Tibial nerve (tissue), 4 donors: ENCODE measurements around the gene APBB1. TPM values are rescaled to one million over a fixed set of nuclear protein-coding genes. Genes with fewer than 3 reads are reported as not detected.

ENCODE experiments used
- DNase-seq, 2 donors: peaks; one replicate each; pipeline ENCODE4 v3.0.0-alpha.2; 2019; ENCODE audit warnings: low spot score in 2 of 2
- H3K27ac ChIP-seq, 4 donors: fragments of 200-600 bp; sonication (generic) in 3 of 4; one replicate each; pipeline ENCODE4 v1.5.1; 2017 to 2019; ENCODE audit warnings: mild to moderate bottlenecking in 1 of 4
- H3K27me3 ChIP-seq, 2 donors: fragments of 200-600 bp; sonication (generic) in 1 of 2; one replicate each; pipeline versions ENCODE4 v1.5.1 to v1.6.0; 2017 to 2019
- H3K36me3 ChIP-seq, 3 donors: fragments of 200-600 bp; sonication (generic); one replicate each; pipeline ENCODE4 v1.5.1; 2018 to 2019
- H3K4me1 ChIP-seq, 4 donors: fragments of 200-600 bp; sonication (generic) in 3 of 4; one replicate each; pipeline ENCODE4 v1.5.1; 2017 to 2019
- H3K4me3 ChIP-seq, 4 donors: fragments of 200-600 bp; sonication (generic) in 3 of 4; one replicate each; pipeline ENCODE4 v1.5.1; 2017 to 2019; ENCODE audit warnings: mild to moderate bottlenecking in 1 of 4, moderate library complexity in 1 of 4
- H3K9me3 ChIP-seq, 4 donors: fragments of 200-600 bp; sonication (generic) in 3 of 4; one replicate each; pipeline ENCODE4 v1.5.1; 2017 to 2019
- EP300 ChIP-seq, 2 donors: sonication (generic); formaldehyde crosslinking; IDR thresholded peaks; one replicate each; pipeline ENCODE4 v1.6.1; 2017; ENCODE audit warnings: antibody characterized with exemption in 2 of 2, mild to moderate bottlenecking in 1 of 2
- POLR2A ChIP-seq, 2 donors: fragments of 450-650 bp; IDR thresholded peaks; one replicate each; pipeline ENCODE4 v1.6.1; 2017; ENCODE audit warnings: antibody characterized with exemption in 2 of 2, mild to moderate bottlenecking in 2 of 2, moderate library complexity in 2 of 2
- WGBS, 2 donors: methylation state at CpG; one replicate each; pipeline ENCODE4 v1.1.5; 2018; 5-methylcytosine and 5-hydroxymethylcytosine counted together
- total RNA-seq, 4 donors: library from RNA; depleted of rRNA; stranded (reverse); fragments of >200 nt; gene quantifications; one replicate each; pipeline ENCODE4 v1.1.0, GENCODE V29; 2016
- TF ChIP-seq, protein P1 (sequence below), 5 experiments: fragments of 200-600 bp in 3 of 5; fragments of 450-650 bp in 2 of 5; sonication (generic) in 3 of 5; IDR thresholded peaks; one replicate each; pipeline ENCODE4 v1.5.1; 2016 to 2019; ENCODE audit warnings: antibody characterized with exemption in 5 of 5, mild to moderate bottlenecking in 3 of 5, moderate library complexity in 2 of 5

Gene APBB1
- total RNA-seq, 4 donors from 2014 or later = 56.1 to 67.6 (median 62.8) TPM

DNA sequence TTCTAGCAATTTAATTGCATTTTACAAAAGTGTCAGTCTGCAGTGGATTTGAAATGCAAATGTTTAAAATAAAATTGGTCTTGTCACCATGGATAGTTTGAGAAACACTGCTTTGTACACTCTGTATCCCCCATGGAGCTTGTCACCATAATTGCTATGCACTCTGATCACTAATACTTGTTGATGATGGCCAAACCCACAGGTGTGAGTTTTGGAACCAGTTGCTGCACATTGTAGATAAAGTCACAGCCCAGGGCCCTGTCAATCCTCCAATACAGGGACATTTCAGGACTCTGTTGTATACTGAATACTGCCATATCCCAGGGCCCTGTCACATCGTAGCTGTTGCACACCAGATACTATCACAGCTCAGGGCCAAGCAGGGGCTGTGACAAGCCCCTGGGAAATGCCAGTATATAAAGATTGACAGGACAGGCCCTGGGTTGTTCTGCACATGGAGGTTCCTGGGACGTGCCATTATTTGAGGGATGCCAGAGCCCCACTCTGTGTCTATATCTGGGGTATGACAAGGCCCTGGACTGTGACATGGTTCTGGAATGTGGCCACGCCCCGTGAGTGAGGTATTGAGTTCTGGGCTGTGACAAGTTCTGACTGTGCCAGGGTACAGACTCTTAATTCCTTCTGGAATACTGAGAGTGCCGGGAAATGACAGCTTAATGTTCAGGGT lies 56.6 kb downstream of the APBB1 start:
- H3K9me3 ChIP-seq = no peaks in the 10 kb centered on the region
- H3K27me3 ChIP-seq = no peaks in the 10 kb centered on the region
- no peak for DNase-seq
- H3K4me1 ChIP-seq = peaks cover 0 to 14% (median 0%) of the 10 kb centered on the region in 4 donors
- H3K4me3 ChIP-seq = no peak overlapping the region
- H3K36me3 ChIP-seq = no peaks in the 10 kb centered on the region
- WGBS, 2 donors = 69 to 72% methylated on average over 5 of the region's 5 CpGs
- no peak overlapping the region for H3K27ac ChIP-seq
- TF ChIP-seq, protein P1, sequence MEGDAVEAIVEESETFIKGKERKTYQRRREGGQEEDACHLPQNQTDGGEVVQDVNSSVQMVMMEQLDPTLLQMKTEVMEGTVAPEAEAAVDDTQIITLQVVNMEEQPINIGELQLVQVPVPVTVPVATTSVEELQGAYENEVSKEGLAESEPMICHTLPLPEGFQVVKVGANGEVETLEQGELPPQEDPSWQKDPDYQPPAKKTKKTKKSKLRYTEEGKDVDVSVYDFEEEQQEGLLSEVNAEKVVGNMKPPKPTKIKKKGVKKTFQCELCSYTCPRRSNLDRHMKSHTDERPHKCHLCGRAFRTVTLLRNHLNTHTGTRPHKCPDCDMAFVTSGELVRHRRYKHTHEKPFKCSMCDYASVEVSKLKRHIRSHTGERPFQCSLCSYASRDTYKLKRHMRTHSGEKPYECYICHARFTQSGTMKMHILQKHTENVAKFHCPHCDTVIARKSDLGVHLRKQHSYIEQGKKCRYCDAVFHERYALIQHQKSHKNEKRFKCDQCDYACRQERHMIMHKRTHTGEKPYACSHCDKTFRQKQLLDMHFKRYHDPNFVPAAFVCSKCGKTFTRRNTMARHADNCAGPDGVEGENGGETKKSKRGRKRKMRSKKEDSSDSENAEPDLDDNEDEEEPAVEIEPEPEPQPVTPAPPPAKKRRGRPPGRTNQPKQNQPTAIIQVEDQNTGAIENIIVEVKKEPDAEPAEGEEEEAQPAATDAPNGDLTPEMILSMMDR (IDR thresholded peaks at IDR 0.05) = no peak
- TF ChIP-seq EP300 (IDR thresholded peaks at IDR 0.05) = no peak
- no peak for TF ChIP-seq POLR2A (IDR thresholded peaks at IDR 0.05)

DNA sequence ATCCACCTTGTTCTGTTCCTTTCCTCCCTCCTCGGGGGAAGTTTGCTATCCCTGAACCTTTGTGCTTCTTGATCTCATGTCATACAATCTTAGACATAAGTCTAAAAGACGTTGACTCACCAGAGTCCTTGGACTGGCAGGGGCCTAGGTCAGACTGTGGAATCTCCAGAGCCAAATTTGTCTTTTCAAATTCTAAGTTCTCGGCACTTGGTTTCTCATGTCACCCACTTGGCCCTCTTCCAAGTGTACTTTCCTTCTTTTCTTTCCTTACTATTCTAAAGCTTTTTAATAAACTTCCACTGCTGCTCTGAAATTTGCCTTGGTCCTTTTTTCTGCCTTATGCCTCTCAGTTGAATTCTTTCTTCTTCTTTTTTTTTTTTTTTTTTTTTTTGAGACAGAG lies 58.7 kb downstream of the APBB1 start:
- Histone ChIP-seq H3K27ac (no peak overlapping the region), H3K4me3 (no peak overlapping the region), H3K36me3 (no peaks in the 10 kb centered on the region), H3K4me1 (peaks cover 0 to 26% (median 0%) of the 10 kb centered on the region in 4 donors), H3K27me3 (no peaks in the 10 kb centered on the region), H3K9me3 (no peaks in the 10 kb centered on the region)
- 34 to 53% methylated on average over 3 of the region's 3 CpGs for WGBS, 2 donors
- no peak for DNase-seq
- TF ChIP-seq EP300 (IDR thresholded peaks at IDR 0.05) (no peak), POLR2A (IDR thresholded peaks at IDR 0.05) (no peak)
- TF ChIP-seq, protein P1 (IDR thresholded peaks at IDR 0.05) = no peak

DNA sequence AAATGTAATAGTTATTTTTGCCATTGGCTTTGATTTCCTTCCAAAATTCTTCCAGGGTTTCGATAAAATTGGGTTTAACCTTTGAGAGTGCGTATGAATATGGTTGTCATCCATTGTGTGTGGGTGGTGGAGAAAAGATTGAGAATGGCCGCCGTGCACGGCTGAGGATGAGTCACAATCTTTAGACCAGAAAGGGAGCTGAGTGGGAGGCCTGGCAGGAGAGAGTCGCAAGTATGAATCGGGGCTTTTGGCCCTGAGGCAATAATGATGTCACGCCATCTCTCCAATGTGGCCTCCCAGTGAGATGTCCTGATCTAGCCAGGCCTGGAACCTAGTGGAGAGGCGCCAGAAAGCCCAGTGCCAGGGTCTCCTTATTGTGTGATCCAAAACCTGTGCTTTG lies 61.7 kb downstream of the APBB1 start:
- no peak overlapping the region for H3K4me3 ChIP-seq
- 18 to 29% methylated on average over 9 of the region's 9 CpGs for WGBS, 2 donors
- DNase-seq = peak in 1 of 2 donors; percentile 21
- no peaks in the 10 kb centered on the region for H3K9me3 ChIP-seq
- H3K4me1 ChIP-seq = peaks cover 0 to 25% (median 0%) of the 10 kb centered on the region in 4 donors
- H3K27me3 ChIP-seq = no peaks in the 10 kb centered on the region
- no peaks in the 10 kb centered on the region for H3K36me3 ChIP-seq
- peak overlapping the region in 2 of 4 donors; percentile 67 to 81 for H3K27ac ChIP-seq
- TF ChIP-seq POLR2A (IDR thresholded peaks at IDR 0.05) = no peak
- no peak for TF ChIP-seq EP300 (IDR thresholded peaks at IDR 0.05)

DNA sequence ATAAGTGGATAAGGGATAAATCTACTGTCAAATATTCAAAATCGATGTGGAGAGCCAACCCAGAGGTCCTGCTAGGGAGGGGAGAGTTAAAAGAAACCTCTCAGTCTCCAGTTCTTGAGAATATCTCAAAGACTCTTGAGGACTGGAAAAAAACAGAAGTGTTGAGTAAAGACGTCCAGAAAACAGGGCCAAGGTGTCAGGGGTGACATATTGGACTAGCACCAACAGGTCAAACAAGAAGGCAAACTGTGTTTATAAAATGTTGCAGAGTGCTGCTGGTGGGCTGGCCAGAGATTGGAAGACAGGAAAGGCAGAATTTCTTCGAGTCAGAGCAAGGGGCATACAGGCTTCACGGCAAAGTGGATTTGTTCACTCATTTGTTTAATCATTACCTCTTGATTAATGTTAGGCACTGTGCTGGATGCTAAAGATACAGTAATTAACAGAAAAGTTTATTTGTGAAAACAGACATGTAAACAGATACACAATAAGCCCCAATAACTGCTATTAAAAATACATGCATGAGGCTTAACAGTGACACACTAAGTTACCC lies 62.3 kb downstream of the APBB1 start:
- H3K9me3 ChIP-seq = no peaks in the 10 kb centered on the region
- no peak overlapping the region for H3K4me3 ChIP-seq
- no peak for TF ChIP-seq POLR2A (IDR thresholded peaks at IDR 0.05)
- TF ChIP-seq, protein P1 (IDR thresholded peaks at IDR 0.05) = no peak
- TF ChIP-seq EP300 (IDR thresholded peaks at IDR 0.05) = no peak
- WGBS, 2 donors = 50 to 51% methylated on average over 4 of the region's 4 CpGs
- H3K27me3 ChIP-seq = no peaks in the 10 kb centered on the region
- peak overlapping the region in 2 of 4 donors; percentile 67 to 81 for H3K27ac ChIP-seq
- no peaks in the 10 kb centered on the region for H3K36me3 ChIP-seq
- H3K4me1 ChIP-seq = peaks cover 0 to 25% (median 0%) of the 10 kb centered on the region in 4 donors
- no peak for DNase-seq

DNA sequence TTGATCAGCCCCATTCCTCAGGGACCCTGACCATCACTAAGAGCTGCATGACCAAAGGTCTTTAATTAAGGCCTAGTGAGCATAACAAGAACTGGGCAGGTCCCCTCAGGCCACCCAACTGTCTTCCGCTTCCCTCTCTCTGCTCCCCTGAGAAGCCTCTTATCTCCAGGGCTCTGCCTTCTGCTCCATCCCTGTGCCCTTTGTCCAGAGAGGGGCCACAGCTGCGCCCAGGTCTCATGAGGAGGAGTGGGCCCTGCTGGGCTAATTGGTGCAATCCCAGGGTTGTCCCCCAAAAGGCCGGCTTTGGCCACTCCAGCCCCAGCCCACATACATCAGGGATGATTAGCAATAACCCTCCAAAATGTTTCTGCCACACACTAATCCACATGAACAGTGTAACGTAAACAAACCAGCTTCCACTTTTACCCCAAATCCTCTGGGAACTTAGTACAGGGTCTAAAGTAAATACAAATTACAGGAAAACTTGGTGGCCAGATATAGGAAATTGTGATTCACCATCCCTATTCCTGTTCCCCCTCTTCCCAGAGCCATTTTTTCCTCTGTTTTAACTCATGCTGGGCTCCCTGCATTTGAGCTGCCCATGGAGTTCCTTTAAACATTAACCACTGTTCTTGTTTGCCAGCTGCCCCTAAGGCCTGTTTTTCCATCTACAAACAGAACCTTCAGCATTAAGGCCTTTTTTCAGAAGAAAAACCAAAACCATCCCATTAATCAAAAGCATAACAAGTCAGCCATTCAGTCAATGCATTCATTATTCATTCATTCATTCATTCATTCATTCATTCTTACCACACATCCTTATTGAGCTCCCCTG lies 64.0 kb downstream of the APBB1 start:
- TF ChIP-seq POLR2A (IDR thresholded peaks at IDR 0.05) = no peak
- TF ChIP-seq EP300 (IDR thresholded peaks at IDR 0.05) = no peak
- TF ChIP-seq, protein P1 (IDR thresholded peaks at IDR 0.05) = no peak
- no peak for DNase-seq
- H3K27ac ChIP-seq = peak overlapping the region in 1 of 4 donors; percentile 36
- H3K9me3 ChIP-seq = no peaks in the 10 kb centered on the region
- peaks cover 0 to 25% (median 0%) of the 10 kb centered on the region in 4 donors for H3K4me1 ChIP-seq
- 86 to 90% methylated on average over 4 of the region's 4 CpGs for WGBS, 2 donors
- H3K36me3 ChIP-seq = no peaks in the 10 kb centered on the region
- no peak overlapping the region for H3K4me3 ChIP-seq
- no peaks in the 10 kb centered on the region for H3K27me3 ChIP-seq
